Measurements from ENCODE around the gene RNF115.
A peak's percentile ranks its signal among the peaks of the same experiment; 100 is the strongest.

- TF ChIP-seq CTCF (conservative IDR thresholded peaks at IDR 0.05; ENCODE audit: low read depth, low read length), result 0 out of 2 replicates have a peak, but pooled peaks have one; percentile 12
- TF ChIP-seq EZH2phosphoT487 (IDR thresholded peaks at IDR 0.05; ENCODE audit: borderline replicate concordance, low read length), result no peak
- no peak for TF ChIP-seq EZH2 (IDR thresholded peaks at IDR 0.05; ENCODE audit: low read length, unreplicated experiment)
Measured at GRCh38 chr1:145751491-145752037, 72.3 kb downstream of the RNF115 start.

All from PC-3 (cell line).